GM12878 (cell line): ENCODE results near the gene PLA2G4E. TPM values are rescaled to one million over a fixed set of nuclear protein-coding genes. Genes with fewer than 3 reads are reported as not detected.

ENCODE experiments used
- ATF2 ChIP-seq: IDR thresholded peaks from 2 replicates; pipeline ENCODE4 v1.6.1; 2012; ENCODE audit warnings: low read length, inconsistent platforms
- BHLHE40 ChIP-seq, 2 experiments: fragments of 450-650 bp in 1 of 2; IDR thresholded peaks; 2 replicates each; pipeline ENCODE4 v1.6.1; 2011 to 2017; ENCODE audit warnings: low read depth in 2 of 2, borderline replicate concordance in 1 of 2, improper control_type of control experiment in 1 of 2, low read length in 1 of 2, mild to moderate bottlenecking in 1 of 2
- CBX3 ChIP-seq: fragments of 200-600 bp; sonication (generic); IDR thresholded peaks from 2 replicates; pipeline ENCODE4 v1.6.1; 2016; ENCODE audit warnings: low read depth, borderline replicate concordance
- CEBPZ ChIP-seq: fragments of 150-350 bp; IDR thresholded peaks from 2 replicates; pipeline ENCODE4 v1.6.1; 2016; ENCODE audit warnings: low read depth, low read length
- EED ChIP-seq: sonication (generic); IDR thresholded peaks from 2 replicates; pipeline ENCODE4 v1.6.1; 2016; ENCODE audit warnings: antibody characterized with exemption, low read depth
- HDGF ChIP-seq: fragments of 450-650 bp; IDR thresholded peaks from 2 replicates; pipeline ENCODE4 v1.6.1; 2016; ENCODE audit warnings: antibody characterized with exemption
- PRDM15 ChIP-seq: fragments of 450-650 bp; formaldehyde crosslinking; IDR thresholded peaks from 2 replicates; pipeline ENCODE4 v1.4.0; 2020; ENCODE audit warnings: mild to moderate bottlenecking, moderate library complexity
- SMC3 ChIP-seq: IDR thresholded peaks from 2 replicates; pipeline ENCODE4 v1.6.1; 2011; ENCODE audit warnings: low read length, improper control_type of control experiment, borderline replicate concordance
- TARDBP ChIP-seq: IDR thresholded peaks from 2 replicates; pipeline ENCODE4 v1.6.1; 2016; ENCODE audit warnings: borderline replicate concordance
- TBL1XR1 ChIP-seq: IDR thresholded peaks from 2 replicates; pipeline ENCODE4 v1.6.1; 2012; ENCODE audit warnings: low read depth, low read length, improper control_type of control experiment
- USF2 ChIP-seq: IDR thresholded peaks from 2 replicates; pipeline ENCODE4 v1.6.1; 2011; ENCODE audit warnings: low read depth, low read length, improper control_type of control experiment, borderline replicate concordance
- WRNIP1 ChIP-seq: IDR thresholded peaks from 2 replicates; pipeline ENCODE4 v1.6.1; 2011; ENCODE audit warnings: low read depth, low read length, improper control_type of control experiment, borderline replicate concordance
- ZBED1 ChIP-seq: IDR thresholded peaks from 2 replicates; pipeline ENCODE4 v1.6.1; 2016; ENCODE audit warnings: borderline replicate concordance
- ZNF207 ChIP-seq: fragments of 450-650 bp; IDR thresholded peaks from 2 replicates; pipeline ENCODE4 v1.6.1; 2014; ENCODE audit warnings: antibody characterized with exemption, mild to moderate bottlenecking, borderline replicate concordance
- ZNF274 ChIP-seq: IDR thresholded peaks from one replicate; pipeline ENCODE4 v1.8.0; 2011; ENCODE audit not compliant: insufficient read length, insufficient read depth
- ZNF622 ChIP-seq: fragments of 450-650 bp; IDR thresholded peaks from 2 replicates; pipeline ENCODE4 v1.6.1; 2017; ENCODE audit warnings: mild to moderate bottlenecking, inconsistent platforms
- polyA plus RNA-seq, 11 experiments: library from polyadenylated mRNA; depleted of rRNA in 4 of 11; unstranded in 6 of 11; stranded (reverse) in 5 of 11; fragments of >200 nt; fragmentation: Nextera tagmentation in 4 of 11; fragmentation: Illumina TruSeq in 1 of 11; extraction: Ambion mirVana in 4 of 11; extraction: Trizol in 1 of 11; gene quantifications; 1 replicate in 1 of 11; 2 replicates in 10 of 11; pipeline versions ENCODE4 v1.2.1 to v1.2.3, GENCODE V29; 2011 to 2016; ENCODE audit warnings: inconsistent platforms in 2 of 11, missing spikeins in 2 of 11, low read depth in 1 of 11
- total RNA-seq, 4 experiments: library from RNA; depleted of rRNA in 3 of 4; stranded (reverse); fragments of >200 nt in 3 of 4; fragmentation: Illumina TruSeq in 1 of 4; extraction: Trizol in 1 of 4; gene quantifications; 2 replicates each; pipeline versions ENCODE4 v1.2.1 to v1.2.3, GENCODE V29; 2013 to 2021
- TF ChIP-seq, protein P1 (sequence below): IDR thresholded peaks from 2 replicates; pipeline ENCODE4 v1.6.1; 2011; ENCODE audit warnings: borderline replicate concordance, low read depth, mild to moderate bottlenecking, moderate library complexity, mixed read lengths, low read length; ENCODE audit not compliant: insufficient read depth; ENCODE audit errors: extremely low read length
- TF ChIP-seq, protein P2 (sequence below): fragments of 450-650 bp; IDR thresholded peaks from 2 replicates; pipeline ENCODE4 v1.6.1; 2017; ENCODE audit warnings: low read depth, mild to moderate bottlenecking, moderate library complexity

PLA2G4E gene
- total and polyA plus RNA-seq, 10 of the 15 experiments (the other 5 are each of a cell fraction or from before 2014, with no cell fraction given): 0.05 to 0.32 (median 0.06) TPM; not detected in 5

DNA sequence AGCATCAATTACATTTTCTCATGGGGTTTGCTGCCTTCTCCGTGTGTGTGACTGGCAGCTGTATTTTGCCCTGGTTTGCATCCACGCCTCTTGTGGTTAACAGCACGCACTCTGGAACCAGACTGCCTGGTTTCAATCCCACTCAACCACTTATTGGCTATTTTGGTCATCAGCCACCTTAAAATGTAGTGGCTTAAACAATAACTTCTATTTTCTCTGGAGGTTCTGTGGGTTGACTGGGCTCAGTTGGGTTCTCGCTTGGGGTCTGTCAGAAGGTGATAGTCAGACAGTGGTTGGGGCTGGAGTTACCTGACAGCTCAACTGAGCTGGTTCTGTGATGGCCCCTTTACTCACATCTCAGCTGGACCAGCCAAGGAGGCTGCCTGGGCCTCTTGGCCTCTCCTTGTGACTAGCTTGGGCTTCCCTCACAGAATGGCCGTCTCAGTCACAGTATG lies 85.2 kb downstream of the PLA2G4E start (continued):
- TF ChIP-seq PRDM15 (CRISPR knock-in tag): no peak
- no peak for TF ChIP-seq ATF2
- TF ChIP-seq ZNF207: no peak
- TF ChIP-seq TBL1XR1: no peak
- TF ChIP-seq TARDBP: no peak
- TF ChIP-seq ZBED1: no peak
- TF ChIP-seq, protein P1, sequence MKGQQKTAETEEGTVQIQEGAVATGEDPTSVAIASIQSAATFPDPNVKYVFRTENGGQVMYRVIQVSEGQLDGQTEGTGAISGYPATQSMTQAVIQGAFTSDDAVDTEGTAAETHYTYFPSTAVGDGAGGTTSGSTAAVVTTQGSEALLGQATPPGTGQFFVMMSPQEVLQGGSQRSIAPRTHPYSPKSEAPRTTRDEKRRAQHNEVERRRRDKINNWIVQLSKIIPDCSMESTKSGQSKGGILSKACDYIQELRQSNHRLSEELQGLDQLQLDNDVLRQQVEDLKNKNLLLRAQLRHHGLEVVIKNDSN: no peak
- no peak for TF ChIP-seq CEBPZ
- TF ChIP-seq USF2: no peak
- no peak for TF ChIP-seq ZNF622
- no peak for TF ChIP-seq CBX3
- TF ChIP-seq EED: peak; percentile 87
- TF ChIP-seq, protein P2, sequence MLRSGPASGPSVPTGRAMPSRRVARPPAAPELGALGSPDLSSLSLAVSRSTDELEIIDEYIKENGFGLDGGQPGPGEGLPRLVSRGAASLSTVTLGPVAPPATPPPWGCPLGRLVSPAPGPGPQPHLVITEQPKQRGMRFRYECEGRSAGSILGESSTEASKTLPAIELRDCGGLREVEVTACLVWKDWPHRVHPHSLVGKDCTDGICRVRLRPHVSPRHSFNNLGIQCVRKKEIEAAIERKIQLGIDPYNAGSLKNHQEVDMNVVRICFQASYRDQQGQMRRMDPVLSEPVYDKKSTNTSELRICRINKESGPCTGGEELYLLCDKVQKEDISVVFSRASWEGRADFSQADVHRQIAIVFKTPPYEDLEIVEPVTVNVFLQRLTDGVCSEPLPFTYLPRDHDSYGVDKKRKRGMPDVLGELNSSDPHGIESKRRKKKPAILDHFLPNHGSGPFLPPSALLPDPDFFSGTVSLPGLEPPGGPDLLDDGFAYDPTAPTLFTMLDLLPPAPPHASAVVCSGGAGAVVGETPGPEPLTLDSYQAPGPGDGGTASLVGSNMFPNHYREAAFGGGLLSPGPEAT: peak; percentile 46; the same call in 1 of the 2 replicates
- TF ChIP-seq SMC3: no peak
- peak; percentile 52 to 76; a peak in 1 of 4 replicates for TF ChIP-seq BHLHE40 (IDR thresholded peaks at IDR 0.05; ENCODE audit: borderline replicate concordance in 1 of 2, low read depth in 2 of 2, low read length in 1 of 2)
- TF ChIP-seq HDGF: no peak
- TF ChIP-seq WRNIP1: no peak
- TF ChIP-seq ZNF274: no peak
